ENCODE results near the gene CARF.
A peak's percentile ranks its signal among the peaks of the same experiment; 100 is the strongest.
"Not testable (repeated sequence)": the region's sequence is repeated elsewhere in the genome, so short reads cannot be mapped to it uniquely, and the experiment has no call there.

CARF gene

GRCh38 chr2:202911512-202912341 is at the start of gene CARF, which contains the start of gene WDR12:
TSS of gene CARF (plus strand) at chr2:202912275. CDS start at chr2:202941903, 29,628 bp downstream.
TSS of gene WDR12 (minus strand) at chr2:202911673. CDS start at chr2:202911476, 197 bp downstream.
- peak; percentile 79 to 86 for DNase-seq (ENCODE audit: low read depth in 2 of 2)

GRCh38 chr2:202870431-202871299 is 41.4 kb upstream of the CARF start:
- peak; percentile 28 to 60 for DNase-seq (ENCODE audit: low read depth in 2 of 2)

- peak; percentile 33 to 37 for DNase-seq (ENCODE audit: low read depth in 2 of 2)
Measured at GRCh38 chr2:202871300-202872141, 40.6 kb upstream of the CARF start, which contains the start of gene ICA1L. TSS of gene ICA1L (minus strand) at chr2:202871766. CDS start at chr2:202829009, 42,757 bp downstream.

- DNase-seq (ENCODE audit: low read depth in 2 of 2): no peak
Measured at GRCh38 chr2:202877699-202878098, 34.4 kb upstream of the CARF start.

GRCh38 chr2:202881570-202881969 is 30.5 kb upstream of the CARF start:
- DNase-seq (ENCODE audit: low read depth in 2 of 2): no peak

- no peak for DNase-seq (ENCODE audit: low read depth in 2 of 2)
Measured at GRCh38 chr2:202883987-202884675, 27.9 kb upstream of the CARF start.

GRCh38 chr2:202885190-202885589 is 26.9 kb upstream of the CARF start:
- no peak for DNase-seq (ENCODE audit: low read depth in 2 of 2)

GRCh38 chr2:202905507-202905906 is 6.6 kb upstream of the CARF start:
- not testable (repeated sequence) for DNase-seq (ENCODE audit: low read depth in 2 of 2)

- no peak for DNase-seq (ENCODE audit: low read depth in 2 of 2)
Measured at GRCh38 chr2:202908186-202908585, 3.9 kb upstream of the CARF start.

- no peak for DNase-seq (ENCODE audit: low read depth in 2 of 2)
Measured at GRCh38 chr2:202909394-202910192, 2.5 kb upstream of the CARF start.

GRCh38 chr2:202910250-202910649 is 1.8 kb upstream of the CARF start:
- not testable (repeated sequence) for DNase-seq (ENCODE audit: low read depth in 2 of 2)

GRCh38 chr2:202910698-202911097 is 1.4 kb upstream of the CARF start:
- no peak for DNase-seq (ENCODE audit: low read depth in 2 of 2)

- DNase-seq (ENCODE audit: low read depth in 2 of 2): no peak
Measured at GRCh38 chr2:202911203-202911511, 918 bp upstream of the CARF start.

GRCh38 chr2:202912342-202913201 is 497 bp downstream of the CARF start:
- DNase-seq (ENCODE audit: low read depth in 2 of 2): peak in 1 of 2 experiments; percentile 12

- no peak for DNase-seq (ENCODE audit: low read depth in 2 of 2)
Measured at GRCh38 chr2:202918860-202919259, 6.8 kb downstream of the CARF start.

GRCh38 chr2:202932425-202933138 is 20.5 kb downstream of the CARF start:
- no peak for DNase-seq (ENCODE audit: low read depth in 2 of 2)

GRCh38 chr2:202933139-202933510 is 21.1 kb downstream of the CARF start:
- DNase-seq (ENCODE audit: low read depth in 2 of 2): no peak

GRCh38 chr2:202933958-202934357 is 21.9 kb downstream of the CARF start:
- DNase-seq (ENCODE audit: low read depth in 2 of 2): no peak

GRCh38 chr2:202934456-202934855 is 22.4 kb downstream of the CARF start:
- no peak for DNase-seq (ENCODE audit: low read depth in 2 of 2)

Measured in stimulated activated CD4-positive, alpha-beta T cell treated with anti-CD3 and anti-CD28 coated beads, Interleukin-12 subunit alpha, Interleukin-12 subunit beta, amount 100 ng/mL, for 24 hours (primary cell).